Neural progenitor cell (in vitro differentiated cells): ENCODE measurements around the gene GP1BB.

Experiments used
- EZH2 ChIP-seq: fragments of 200-600 bp; sonication (generic); IDR thresholded peaks from 2 replicates; pipeline ENCODE4 v1.6.1; 2017; ENCODE audit warnings: antibody characterized with exemption, mild to moderate bottlenecking, moderate library complexity
- EZH2phosphoT487 ChIP-seq: fragments of 200-600 bp; sonication (generic); IDR thresholded peaks from 2 replicates; pipeline ENCODE4 v1.6.1; 2017; ENCODE audit warnings: antibody characterized with exemption
- TF ChIP-seq, protein P1 (sequence below): fragments of 200-600 bp; sonication (generic); IDR thresholded peaks from 2 replicates; pipeline ENCODE4 v1.5.1; 2017; ENCODE audit warnings: antibody characterized with exemption, mild to moderate bottlenecking

DNA sequence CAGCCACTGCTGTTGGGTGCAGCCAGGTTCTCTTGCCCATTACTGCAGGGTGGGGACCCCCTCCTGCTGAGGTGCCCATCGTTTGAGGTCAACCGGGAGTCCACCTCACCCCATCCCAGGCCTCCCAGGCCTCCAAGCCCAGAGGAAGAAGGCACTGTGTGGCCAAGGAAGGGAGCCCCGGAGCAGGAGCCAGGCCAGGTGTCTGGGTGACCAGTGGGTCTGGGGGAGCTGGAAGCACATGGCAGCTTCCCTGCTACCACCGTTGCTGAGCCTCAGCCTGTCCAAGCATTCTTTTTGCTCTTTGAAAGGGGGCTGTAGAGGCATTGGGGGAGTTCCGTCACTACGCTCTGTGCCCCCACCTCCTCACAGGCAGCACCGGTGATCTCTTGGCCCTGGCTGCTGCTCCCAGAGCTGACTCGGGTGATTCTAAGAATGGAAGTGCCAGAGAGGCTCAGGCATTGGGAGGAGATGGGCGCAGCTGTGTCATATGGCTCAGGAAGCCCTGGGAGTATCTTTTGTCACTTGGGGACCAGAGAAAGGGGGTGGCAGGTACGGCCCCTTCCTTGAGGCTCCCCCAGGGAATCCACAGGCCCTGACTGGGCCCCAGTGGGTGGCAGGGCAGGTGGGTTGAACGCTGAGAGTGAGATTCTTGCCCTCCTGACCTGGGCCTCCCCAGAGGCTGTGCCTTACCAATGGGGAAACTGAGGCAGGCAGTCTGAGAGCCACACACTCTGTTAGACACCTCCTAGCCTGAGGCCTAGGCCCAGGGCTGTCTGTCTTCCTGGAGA, 7.1 kb upstream of the GP1BB start:
- no peak for TF ChIP-seq EZH2
- TF ChIP-seq, protein P1, sequence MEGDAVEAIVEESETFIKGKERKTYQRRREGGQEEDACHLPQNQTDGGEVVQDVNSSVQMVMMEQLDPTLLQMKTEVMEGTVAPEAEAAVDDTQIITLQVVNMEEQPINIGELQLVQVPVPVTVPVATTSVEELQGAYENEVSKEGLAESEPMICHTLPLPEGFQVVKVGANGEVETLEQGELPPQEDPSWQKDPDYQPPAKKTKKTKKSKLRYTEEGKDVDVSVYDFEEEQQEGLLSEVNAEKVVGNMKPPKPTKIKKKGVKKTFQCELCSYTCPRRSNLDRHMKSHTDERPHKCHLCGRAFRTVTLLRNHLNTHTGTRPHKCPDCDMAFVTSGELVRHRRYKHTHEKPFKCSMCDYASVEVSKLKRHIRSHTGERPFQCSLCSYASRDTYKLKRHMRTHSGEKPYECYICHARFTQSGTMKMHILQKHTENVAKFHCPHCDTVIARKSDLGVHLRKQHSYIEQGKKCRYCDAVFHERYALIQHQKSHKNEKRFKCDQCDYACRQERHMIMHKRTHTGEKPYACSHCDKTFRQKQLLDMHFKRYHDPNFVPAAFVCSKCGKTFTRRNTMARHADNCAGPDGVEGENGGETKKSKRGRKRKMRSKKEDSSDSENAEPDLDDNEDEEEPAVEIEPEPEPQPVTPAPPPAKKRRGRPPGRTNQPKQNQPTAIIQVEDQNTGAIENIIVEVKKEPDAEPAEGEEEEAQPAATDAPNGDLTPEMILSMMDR = no peak
- no peak for TF ChIP-seq EZH2phosphoT487
